Liver (tissue), 9 donors: ENCODE data around the gene DYNC1H1. TPM values are rescaled to one million over a fixed set of nuclear protein-coding genes. Genes with fewer than 3 reads are reported as not detected.

Experiments
- DNase-seq: peaks from one replicate; pipeline ENCODE4 v3.0.0-alpha.2; 2017; ENCODE audit warnings: low spot score
- H3K27ac ChIP-seq, 2 donors: one replicate each; pipeline ENCODE4 v1.7.0; 2013; ENCODE audit warnings: inconsistent platforms in 2 of 2, low read length in 2 of 2, control low read depth in 1 of 2, low read depth in 1 of 2, mild to moderate bottlenecking in 1 of 2
- H3K27me3 ChIP-seq, 4 donors: one replicate each; pipeline versions ENCODE4 v1.6.1 to v1.7.0; 2013; ENCODE audit warnings: low read length in 3 of 4, inconsistent platforms in 1 of 4, mild to moderate bottlenecking in 1 of 4, moderate library complexity in 1 of 4; ENCODE audit not compliant: control insufficient read depth in 4 of 4, insufficient read depth in 4 of 4
- H3K36me3 ChIP-seq, 4 donors: one replicate each; pipeline versions ENCODE4 v1.6.1 to v1.7.0; 2013; ENCODE audit warnings: low read length in 3 of 4, mild to moderate bottlenecking in 3 of 4, low read depth in 1 of 4, moderate library complexity in 1 of 4; ENCODE audit not compliant: control insufficient read depth in 4 of 4, insufficient read depth in 3 of 4
- H3K4me1 ChIP-seq, 4 donors: one replicate each; pipeline versions ENCODE4 v1.6.1 to v1.7.0; 2013; ENCODE audit warnings: low read length in 3 of 4, mild to moderate bottlenecking in 3 of 4, moderate library complexity in 1 of 4; ENCODE audit not compliant: control insufficient read depth in 4 of 4, insufficient read depth in 4 of 4
- H3K4me3 ChIP-seq, 3 donors: one replicate each; pipeline versions ENCODE4 v1.6.1 to v1.7.0; 2013; ENCODE audit warnings: low read length in 3 of 3, control low read depth in 1 of 3, low read depth in 1 of 3, mild to moderate bottlenecking in 1 of 3
- H3K9ac ChIP-seq, 2 donors: one replicate each; pipeline ENCODE4 v1.7.0; 2013; ENCODE audit warnings: low read length in 2 of 2, mild to moderate bottlenecking in 2 of 2, moderate library complexity in 2 of 2, control low read depth in 1 of 2, low read depth in 1 of 2
- H3K9me3 ChIP-seq, 4 donors: one replicate each; pipeline versions ENCODE4 v1.6.1 to v1.7.0; 2013; ENCODE audit warnings: low read length in 3 of 4; ENCODE audit not compliant: control insufficient read depth in 4 of 4
- ATF3 ChIP-seq: IDR thresholded peaks from 2 replicates; pipeline ENCODE4 v1.6.1; 2016; ENCODE audit warnings: antibody characterized with exemption
- CTCF ChIP-seq: fragments of 150-350 bp; IDR thresholded peaks from 2 replicates; pipeline ENCODE4 v1.5.1; 2017; ENCODE audit warnings: improper control_type of control experiment, low read depth, low read length; ENCODE audit not compliant: missing input control
- FOXA2 ChIP-seq: IDR thresholded peaks from 2 replicates; pipeline ENCODE4 v1.6.1; 2016; ENCODE audit warnings: antibody characterized with exemption
- GABPA ChIP-seq, 2 donors: IDR thresholded peaks in 1 of 2; conservative IDR thresholded peaks in 1 of 2; 2 replicates each; pipeline ENCODE4 v1.6.1; 2016; ENCODE audit warnings: antibody characterized with exemption in 2 of 2, mild to moderate bottlenecking in 1 of 2, moderate library complexity in 1 of 2
- HNF4A ChIP-seq, 2 donors: conservative IDR thresholded peaks; 2 replicates each; pipeline ENCODE4 v1.6.1; 2016; ENCODE audit warnings: antibody characterized with exemption in 2 of 2, mild to moderate bottlenecking in 2 of 2
- HNF4G ChIP-seq: IDR thresholded peaks from 2 replicates; pipeline ENCODE4 v1.6.1; 2016; ENCODE audit warnings: antibody characterized with exemption
- MAX ChIP-seq: IDR thresholded peaks from 2 replicates; pipeline ENCODE4 v1.6.1; 2016; ENCODE audit warnings: antibody characterized with exemption
- NR2F2 ChIP-seq: IDR thresholded peaks from 2 replicates; pipeline ENCODE4 v1.6.1; 2016; ENCODE audit warnings: antibody characterized with exemption
- RAD21 ChIP-seq, 2 donors: IDR thresholded peaks; 2 replicates each; pipeline ENCODE4 v1.6.1; 2016; ENCODE audit warnings: antibody characterized with exemption in 2 of 2, mild to moderate bottlenecking in 2 of 2
- REST ChIP-seq: IDR thresholded peaks from 2 replicates; pipeline ENCODE4 v1.6.1; 2016; ENCODE audit warnings: antibody characterized with exemption, mild to moderate bottlenecking
- SP1 ChIP-seq: IDR thresholded peaks from 2 replicates; pipeline ENCODE4 v1.6.1; 2018; ENCODE audit warnings: antibody characterized with exemption, mild to moderate bottlenecking
- ZBTB33 ChIP-seq: IDR thresholded peaks from 2 replicates; pipeline ENCODE4 v1.6.1; 2016; ENCODE audit warnings: antibody characterized with exemption
- WGBS: extraction: QIAGEN DNeasy Blood & Tissue Kit; methylation state at CpG from one replicate; pipeline ENCODE4 v1.1.7; 2013; 5-methylcytosine and 5-hydroxymethylcytosine counted together
- polyA plus RNA-seq, 2 donors: library from polyadenylated mRNA; stranded (reverse) in 1 of 2; unstranded in 1 of 2; fragments of 200-250 nt in 1 of 2; fragments of >200 nt in 1 of 2; fragmentation: Nextera tagmentation in 1 of 2; extraction: Ambion mirVana in 1 of 2; gene quantifications; one replicate each; pipeline versions ENCODE4 v1.2.1 to v1.2.3, GENCODE V29; 2013 to 2015
- total RNA-seq, 2 donors: library from RNA; depleted of rRNA; stranded (reverse); fragments of >200 nt; gene quantifications; one replicate each; pipeline ENCODE4 v1.2.3, GENCODE V29; 2014
- donor health status: healthy.
- donor health status: healthy.
- donor health status: healthy.
- donor health status: healthy.
- donor health status: healthy.

The DYNC1H1 gene
- total and polyA plus RNA-seq, 4 donors: 50.3 to 201 (median 82.6) TPM

GRCh38 chr14:102034301-102034700, 69.9 kb downstream of the DYNC1H1 start:
- no peaks in the 10 kb centered on the region for H3K4me1 ChIP-seq
- no peak for TF ChIP-seq SP1
- TF ChIP-seq RAD21 (IDR thresholded peaks at IDR 0.05): no peak
- no peak for TF ChIP-seq HNF4A (conservative IDR thresholded peaks at IDR 0.05)
- no peak for TF ChIP-seq MAX
- no peak for TF ChIP-seq ATF3
- no peak for TF ChIP-seq NR2F2
- no peak for TF ChIP-seq GABPA (IDR thresholded peaks at IDR 0.05 in 1 of 2, conservative IDR thresholded peaks at IDR 0.05 in 1 of 2)
- no peak overlapping the region for H3K27ac ChIP-seq
- no peaks in the 10 kb centered on the region for H3K27me3 ChIP-seq
- no peak overlapping the region for H3K9ac ChIP-seq
- 90% methylated on average over 11 of the region's 11 CpGs for WGBS
- no peaks in the 10 kb centered on the region for H3K9me3 ChIP-seq
- no peak for DNase-seq
- no peak overlapping the region for H3K4me3 ChIP-seq
- peaks cover 18 to 93% (median 74%) of the 10 kb centered on the region in 4 donors for H3K36me3 ChIP-seq

- H3K4me3 ChIP-seq: no peak overlapping the region
- no peaks in the 10 kb centered on the region for H3K9me3 ChIP-seq
- peaks cover 21 to 93% (median 77%) of the 10 kb centered on the region in 4 donors for H3K36me3 ChIP-seq
- no peak overlapping the region for H3K27ac ChIP-seq
- no peaks in the 10 kb centered on the region for H3K27me3 ChIP-seq
- 96% methylated on average over 9 of the region's 9 CpGs for WGBS
- no peaks in the 10 kb centered on the region for H3K4me1 ChIP-seq
- DNase-seq: no peak
- no peak for TF ChIP-seq SP1
- no peak for TF ChIP-seq FOXA2
- no peak for TF ChIP-seq ZBTB33
- no peak for TF ChIP-seq GABPA (IDR thresholded peaks at IDR 0.05 in 1 of 2, conservative IDR thresholded peaks at IDR 0.05 in 1 of 2)
- TF ChIP-seq HNF4G: no peak
- TF ChIP-seq REST: no peak
- no peak for TF ChIP-seq CTCF
- no peak overlapping the region for H3K9ac ChIP-seq
These were observed 71.5 kb downstream of the DYNC1H1 start for GRCh38 chr14:102035914-102036313.
